AG04449 (cell line): ENCODE results near the gene CFHR4.
"Not testable (repeated sequence)": the region's sequence is repeated elsewhere in the genome, so short reads cannot be mapped to it uniquely, and the experiment has no call there.

Experiments used
- CTCF ChIA-PET: fragments of 350-600 bp; formaldehyde crosslinking; extraction: SDS; loops from one replicate; lab custom pipeline; 2021; ENCODE audit warnings: antibody characterized with exemption; lab: Yijun Ruan, JAX
- POLR2A ChIA-PET: fragments of 400-600, 350-600 bp; formaldehyde crosslinking; extraction: SDS; loops from one replicate; lab custom pipeline; 2020; ENCODE audit warnings: antibody characterized with exemption, inconsistent platforms; lab: Yijun Ruan, JAX
- DNase-seq: peaks from one replicate; pipeline ENCODE4 v3.0.0-alpha.2; 2010; ENCODE audit warnings: low read depth, low spot score
- H3K4me3 ChIP-seq: 2 replicates; pipeline ENCODE4 v1.5.1; 2011; ENCODE audit warnings: low read depth, mild to moderate bottlenecking, control low read depth, low read length
- CTCF ChIP-seq: IDR thresholded peaks from one replicate; pipeline ENCODE4 v1.5.1; 2011; ENCODE audit warnings: mild to moderate bottlenecking, moderate library complexity, low read length, control low read depth, inconsistent platforms; ENCODE audit not compliant: insufficient read depth; ENCODE audit errors: missing control alignments

The CFHR4 gene

GRCh38 chr1:196887515-196888239 lies at the start of gene CFHR4:
CFHR4 (plus strand) TSS chr1:196888052; CDS start chr1:196888151, 99 bp downstream.
- TF ChIP-seq CTCF: no peak
- ChIA-PET POLR2A (no interaction called here), CTCF (no interaction called here)
- DNase-seq: no peak
- no peak within 1 kb of the TSS for H3K4me3 ChIP-seq

- H3K4me3 ChIP-seq, CTCF ChIA-PET, POLR2A ChIA-PET, DNase-seq: not testable (repeated sequence)
These were observed 38.0 kb upstream of the CFHR4 start for GRCh38 chr1:196849613-196850492.

GRCh38 chr1:196856053-196856452 lies 31.8 kb upstream of the CFHR4 start:
- POLR2A ChIA-PET: no interaction called here
- TF ChIP-seq CTCF: no peak
- H3K4me3 ChIP-seq: no peak overlapping the region
- CTCF ChIA-PET: no interaction called here
- DNase-seq: no peak

GRCh38 chr1:196857188-196857587 lies 30.7 kb upstream of the CFHR4 start:
- no peak for TF ChIP-seq CTCF
- ChIA-PET POLR2A (no interaction called here), CTCF (no interaction called here)
- DNase-seq: no peak
- no peak overlapping the region for H3K4me3 ChIP-seq

- no peak for DNase-seq
- H3K4me3 ChIP-seq: no peak overlapping the region
- ChIA-PET CTCF (no interaction called here), POLR2A (no interaction called here)
- no peak for TF ChIP-seq CTCF
These were observed 29.0 kb upstream of the CFHR4 start for GRCh38 chr1:196858811-196859210.

- H3K4me3 ChIP-seq: no peak overlapping the region
- no peak for TF ChIP-seq CTCF
- no peak for DNase-seq
- ChIA-PET CTCF (no interaction called here), POLR2A (no interaction called here)
These were observed 27.4 kb upstream of the CFHR4 start for GRCh38 chr1:196860323-196860884.
